Activated B cell treated with CpG ODN at 0.5 μM for 24 hours (primary cell): Measurements from ENCODE around the gene PCDHGA3. TPM values are rescaled to one million over a fixed set of nuclear protein-coding genes. Genes with fewer than 3 reads are reported as not detected.
A peak's percentile ranks its signal among the peaks of the same experiment; 100 is the strongest.
"Not testable (repeated sequence)": the region's sequence is repeated elsewhere in the genome, so short reads cannot be mapped to it uniquely, and the experiment has no call there.

Experiments used
- ATAC-seq: fragments of 200-7000 bp; cut with Tn5 transposase; one replicate; pipeline ENCODE4 v1.10.0; 2021; ENCODE audit warnings: low read depth, mild to moderate bottlenecking, moderate library complexity
- CTCF ChIA-PET: fragments of 350-600 bp; sonication (Branson Sonifier 250); formaldehyde crosslinking; loops from one replicate; lab custom pipeline; 2021; ENCODE audit warnings: antibody characterized with exemption; lab: Charles Lee
- POLR2A ChIA-PET: fragments of 350-600 bp; sonication (Branson Sonifier 250); formaldehyde crosslinking; loops from one replicate; lab custom pipeline; 2021; ENCODE audit warnings: antibody characterized with exemption; lab: Charles Lee
- DNase-seq: peaks from one replicate; pipeline ENCODE4 v3.0.0; 2022
- H3K27ac Mint-ChIP-seq: one replicate; pipeline ENCODE4 v1.8.0; 2020; ENCODE audit warnings: mixed read lengths
- H3K27me3 Mint-ChIP-seq: one replicate; pipeline ENCODE4 v1.8.0; 2021; ENCODE audit warnings: mixed read lengths
- H3K36me3 Mint-ChIP-seq: one replicate; pipeline ENCODE4 v1.8.0; 2021; ENCODE audit warnings: low read depth, mixed read lengths
- H3K4me1 Mint-ChIP-seq: one replicate; pipeline ENCODE4 v1.8.0; 2021; ENCODE audit warnings: mixed read lengths
- H3K4me3 Mint-ChIP-seq: one replicate; pipeline ENCODE4 v1.8.0; 2020; ENCODE audit warnings: mild to moderate bottlenecking, mixed read lengths
- H3K9me3 Mint-ChIP-seq: one replicate; pipeline ENCODE4 v1.8.0; 2020; ENCODE audit warnings: mixed read lengths
- CTCF ChIP-seq: fragments of 200-600 bp; IDR thresholded peaks from one replicate; pipeline ENCODE4 v1.8.0; 2022; ENCODE audit warnings: antibody characterized with exemption, mild to moderate bottlenecking
- intact Hi-C: fragments of 100-400 bp; cut with micrococcal nuclease; formaldehyde crosslinking; loops from one replicate; pipeline ENCODE4 v1.15.1; 2024
- total RNA-seq: library from RNA; stranded (reverse); gene quantifications from 2 replicates; pipeline ENCODE4 v1.2.3, GENCODE V29; 2022

The PCDHGA3 gene
- total RNA-seq, 1 donor from 2014 or later, result 0.20 TPM

GRCh38 chr5:141326088-141326854 lies 17.4 kb upstream of the PCDHGA3 start:
- POLR2A ChIA-PET, result interaction anchor here (0.7 kb wide), 2 partner anchors 44 to 188 kb away, joined by 4 read pairs; partner anchors contain the start of gene PCDHGB3
- TF ChIP-seq CTCF, result no peak
- peaks cover 10% of the 10 kb centered on the region for H3K4me1 Mint-ChIP-seq
- ATAC-seq, result peak; percentile 90
- peaks cover 7% of the 10 kb centered on the region for H3K36me3 Mint-ChIP-seq
- H3K27ac Mint-ChIP-seq, result peak overlapping the region; percentile 84
- peak; percentile 41 for DNase-seq
- H3K4me3 Mint-ChIP-seq, result peak overlapping the region; percentile 91
- peaks cover 35% of the 10 kb centered on the region for H3K27me3 Mint-ChIP-seq
- CTCF ChIA-PET, result interaction anchor here (0.6 to 1.9 kb wide), 4 partner anchors 8 to 237 kb away, joined by 3 to 5 read pairs (median 4); no protein-coding TSS in a partner anchor
- intact Hi-C loops, result loop anchor here (1.0 to 10.0 kb wide), 5 partner anchors 36 to 1029 kb away; partner anchors contain the start of genes GNPDA1 and PCDHGA5
- peaks cover 27% of the 10 kb centered on the region for H3K9me3 Mint-ChIP-seq

DNA sequence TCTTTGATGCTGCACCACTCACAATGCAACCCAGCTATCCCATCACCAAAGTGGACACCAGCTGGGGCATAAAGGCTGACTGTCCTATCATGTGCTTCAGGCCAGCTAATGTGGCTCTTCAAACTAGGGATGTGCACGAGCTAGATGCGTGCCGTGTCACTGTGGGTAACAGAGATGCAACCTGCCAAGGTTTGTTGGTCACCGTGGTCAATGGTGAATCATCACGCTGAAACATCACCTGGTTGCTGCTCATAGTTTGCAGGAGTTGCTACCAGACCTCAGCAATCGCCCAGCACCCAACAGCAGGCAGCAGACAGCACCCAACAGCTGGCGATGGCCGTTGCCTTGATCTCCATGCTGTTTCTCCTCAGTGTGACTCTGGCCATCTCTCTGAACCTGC lies 15.4 kb upstream of the PCDHGA3 start:
- no peak for ATAC-seq
- TF ChIP-seq CTCF, result no peak
- no peak overlapping the region for H3K4me3 Mint-ChIP-seq
- peaks cover 43% of the 10 kb centered on the region for H3K27me3 Mint-ChIP-seq
- DNase-seq, result no peak
- intact Hi-C loops, result loop anchor here (5.0 to 10.0 kb wide), 3 partner anchors 34 to 1027 kb away; partner anchors contain the start of genes GNPDA1 and PCDHGA5
- no peak overlapping the region for H3K27ac Mint-ChIP-seq
- H3K4me1 Mint-ChIP-seq, result peaks cover 10% of the 10 kb centered on the region
- peaks cover 32% of the 10 kb centered on the region for H3K9me3 Mint-ChIP-seq
- POLR2A ChIA-PET, result no interaction called here
- CTCF ChIA-PET, result interaction anchor here (1.0 to 1.4 kb wide), 2 partner anchors 196 to 230 kb away, joined by 3 read pairs; no protein-coding TSS in a partner anchor
- peaks cover 10% of the 10 kb centered on the region for H3K36me3 Mint-ChIP-seq

- CTCF ChIA-PET, result interaction anchor here (1.1 to 1.6 kb wide), 2 partner anchors 10 to 234 kb away, joined by 4 to 6 read pairs; partner anchors contain the start of gene TAF7
- Mint-ChIP-seq H3K4me1 (peaks cover 12% of the 10 kb centered on the region), H3K27ac (no peak within 1 kb of the TSS), H3K4me3 (peak within 1 kb of the TSS; percentile 19), H3K27me3 (peaks cover 56% of the 10 kb centered on the region), H3K36me3 (peaks cover 15% of the 10 kb centered on the region), H3K9me3 (peaks cover 40% of the 10 kb centered on the region)
- intact Hi-C loops, result no loop called here
- POLR2A ChIA-PET, result interaction anchor here (1.0 kb wide), 1 partner anchor 10 kb away, joined by 8 read pairs; the partner anchor contains the start of gene TAF7
- ATAC-seq, result peak; percentile 28
- TF ChIP-seq CTCF, result no peak
- DNase-seq, result no peak
Measured at GRCh38 chr5:141330299-141331080, 13.1 kb upstream of the PCDHGA3 start, which contains the start of gene PCDHGA1. TSS of gene PCDHGA1 (plus strand) at chr5:141330514.

DNA sequence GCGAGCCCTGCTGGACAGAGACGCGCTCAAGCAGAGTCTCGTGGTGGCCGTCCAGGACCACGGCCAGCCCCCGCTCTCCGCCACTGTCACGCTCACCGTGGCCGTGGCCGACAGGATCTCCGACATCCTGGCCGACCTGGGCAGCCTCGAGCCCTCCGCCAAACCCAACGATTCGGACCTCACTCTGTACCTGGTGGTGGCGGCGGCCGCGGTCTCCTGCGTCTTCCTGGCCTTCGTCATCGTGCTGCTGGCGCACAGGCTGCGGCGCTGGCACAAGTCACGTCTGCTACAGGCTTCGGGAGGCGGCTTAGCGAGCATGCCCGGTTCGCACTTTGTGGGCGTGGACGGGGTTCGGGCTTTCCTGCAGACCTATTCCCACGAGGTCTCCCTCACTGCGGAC lies 11.1 kb upstream of the PCDHGA3 start:
- intact Hi-C loops, POLR2A ChIA-PET, DNase-seq, ATAC-seq, H3K27ac Mint-ChIP-seq, H3K4me1 Mint-ChIP-seq, H3K4me3 Mint-ChIP-seq: not testable (repeated sequence)
- CTCF ChIA-PET, result interaction anchor here (0.8 kb wide), 1 partner anchor 37 kb away, joined by 3 read pairs; the partner anchor contains the start of gene PCDHGB3
- Mint-ChIP-seq H3K27me3 (peaks cover 54% of the 10 kb centered on the region), H3K9me3 (peaks cover 39% of the 10 kb centered on the region), H3K36me3 (peaks cover 12% of the 10 kb centered on the region)

- Mint-ChIP-seq H3K4me3 (no peak within 1 kb of the TSS), H3K27ac (no peak within 1 kb of the TSS), H3K36me3 (peaks cover 10% of the 10 kb centered on the region), H3K27me3 (peaks cover 60% of the 10 kb centered on the region), H3K9me3 (peaks cover 45% of the 10 kb centered on the region), H3K4me1 (peaks cover 2% of the 10 kb centered on the region)
- no peak for ATAC-seq
- POLR2A ChIA-PET, result no interaction called here
- DNase-seq, result no peak
- intact Hi-C loops, result no loop called here
- no peak for TF ChIP-seq CTCF
- CTCF ChIA-PET, result no interaction called here
Measured at GRCh38 chr5:141338538-141339306, 4.9 kb upstream of the PCDHGA3 start, which contains the start of gene PCDHGA2. TSS of gene PCDHGA2 (plus strand) at chr5:141338760.

DNA sequence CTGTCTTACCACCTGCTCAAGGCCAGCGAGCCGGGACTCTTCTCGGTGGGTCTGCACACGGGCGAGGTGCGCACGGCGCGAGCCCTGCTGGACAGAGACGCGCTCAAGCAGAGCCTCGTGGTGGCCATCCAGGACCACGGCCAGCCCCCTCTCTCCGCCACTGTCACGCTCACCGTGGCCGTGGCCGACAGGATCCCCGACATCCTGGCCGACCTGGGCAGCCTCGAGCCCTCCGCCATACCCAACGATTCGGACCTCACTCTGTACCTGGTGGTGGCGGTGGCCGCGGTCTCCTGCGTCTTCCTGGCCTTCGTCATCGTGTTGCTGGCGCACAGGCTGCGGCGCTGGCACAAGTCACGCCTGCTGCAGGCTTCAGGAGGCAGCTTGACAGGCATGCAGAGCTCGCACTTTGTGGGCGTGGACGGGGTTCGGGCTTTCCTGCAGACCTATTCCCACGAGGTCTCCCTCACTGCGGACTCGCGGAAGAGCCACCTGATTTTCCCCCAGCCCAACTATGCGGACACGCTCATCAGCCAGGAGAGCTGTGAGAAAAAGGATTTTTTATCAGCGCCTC lies 2.8 kb upstream of the PCDHGA3 start:
- Mint-ChIP-seq H3K9me3 (peaks cover 41% of the 10 kb centered on the region), H3K27me3 (peaks cover 61% of the 10 kb centered on the region)
- ATAC-seq, H3K4me3 Mint-ChIP-seq, POLR2A ChIA-PET, CTCF ChIA-PET, H3K36me3 Mint-ChIP-seq, intact Hi-C loops, DNase-seq, H3K27ac Mint-ChIP-seq, H3K4me1 Mint-ChIP-seq: not testable (repeated sequence)
